HG03159 (cell line): ENCODE measurements around the gene CAPN7.

Experiments
- ATAC-seq: cut with Tn5 transposase; IDR thresholded peaks from one replicate; pipeline ENCODE4 v1.9.1; 2021; ENCODE audit warnings: mild to moderate bottlenecking, moderate library complexity; ENCODE audit not compliant: unreplicated experiment

The CAPN7 gene

DNA sequence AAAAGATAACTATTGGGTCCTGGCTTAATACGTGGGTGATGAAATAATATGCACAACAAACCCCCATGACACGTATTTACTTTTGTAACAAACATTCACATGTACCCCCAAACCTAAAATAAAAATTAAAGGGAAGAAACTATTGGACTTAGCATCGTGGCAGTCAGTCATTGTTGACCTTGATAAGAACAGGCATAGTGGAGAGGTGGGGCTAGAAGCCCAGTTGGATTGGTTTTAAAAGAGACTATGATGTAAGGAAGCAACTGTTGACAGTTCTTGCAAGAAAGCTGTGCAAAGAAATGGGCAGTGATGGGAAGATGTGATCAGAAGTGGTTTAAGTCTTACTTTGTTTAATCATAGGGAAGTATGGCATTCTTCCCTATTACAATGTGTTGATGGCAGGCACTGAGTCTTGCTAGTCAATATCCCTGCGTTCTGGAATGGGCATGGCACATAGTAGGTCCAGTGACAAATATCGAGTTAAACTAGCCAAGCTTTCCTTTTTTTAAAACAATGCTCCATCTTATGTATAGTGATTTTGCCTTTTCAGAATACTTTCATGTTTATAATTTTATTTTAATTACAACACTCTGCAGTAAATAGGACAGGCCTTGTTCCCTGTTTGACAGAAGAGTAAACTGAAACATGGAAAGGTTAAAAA, 37.9 kb downstream of the CAPN7 start:
- no peak for ATAC-seq

DNA sequence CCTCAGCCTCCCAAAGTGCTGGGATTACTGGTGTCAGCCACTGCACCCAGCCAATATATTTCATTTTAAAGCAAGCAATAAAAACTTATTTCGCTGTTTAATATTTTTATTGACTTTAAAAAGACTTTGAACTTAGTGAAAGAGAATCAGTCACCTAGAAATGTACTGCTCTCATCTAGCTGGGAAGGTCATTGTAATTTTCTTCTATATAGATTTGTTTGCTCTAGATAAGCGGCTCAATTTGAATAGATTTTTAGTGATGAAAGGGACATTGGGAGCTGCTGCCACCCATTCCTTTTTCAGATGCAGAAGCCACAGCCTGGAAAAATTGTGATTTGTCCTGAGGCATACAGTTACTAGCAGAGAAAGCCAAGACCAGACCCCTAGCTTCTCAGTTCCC, 40.1 kb downstream of the CAPN7 start:
- no peak for ATAC-seq

DNA sequence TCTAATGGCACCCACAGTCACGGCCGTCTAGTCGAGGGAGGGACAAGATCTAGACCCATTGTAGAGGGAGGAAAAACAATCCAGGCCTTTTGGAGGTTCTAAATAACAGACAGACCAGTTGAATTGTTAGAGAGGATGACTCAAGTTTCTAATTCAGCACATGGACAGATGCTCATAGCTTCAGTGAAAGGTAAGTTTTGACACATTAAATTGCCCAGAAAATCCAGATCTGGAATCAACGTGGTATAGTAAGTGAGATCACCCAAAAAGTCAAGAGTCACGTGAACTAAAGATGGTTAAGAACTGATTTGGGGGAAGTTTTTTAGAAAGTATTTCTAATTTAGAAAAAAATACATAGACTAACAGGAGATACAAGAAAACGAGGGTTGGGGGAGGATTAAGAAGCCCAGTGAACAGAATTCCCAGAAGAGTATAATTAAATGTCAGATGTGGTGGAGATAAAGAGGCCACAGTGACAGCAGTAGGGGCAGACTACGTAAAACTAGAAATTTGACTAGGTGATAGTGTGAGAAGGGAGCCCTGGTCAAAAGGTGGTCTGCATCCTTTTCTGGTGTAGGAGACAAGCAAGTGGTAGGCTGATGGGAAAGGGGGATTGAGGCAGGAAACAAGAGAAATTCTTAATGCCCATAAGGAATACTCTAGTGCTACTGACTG, 47.1 kb downstream of the CAPN7 start:
- ATAC-seq: no peak

DNA sequence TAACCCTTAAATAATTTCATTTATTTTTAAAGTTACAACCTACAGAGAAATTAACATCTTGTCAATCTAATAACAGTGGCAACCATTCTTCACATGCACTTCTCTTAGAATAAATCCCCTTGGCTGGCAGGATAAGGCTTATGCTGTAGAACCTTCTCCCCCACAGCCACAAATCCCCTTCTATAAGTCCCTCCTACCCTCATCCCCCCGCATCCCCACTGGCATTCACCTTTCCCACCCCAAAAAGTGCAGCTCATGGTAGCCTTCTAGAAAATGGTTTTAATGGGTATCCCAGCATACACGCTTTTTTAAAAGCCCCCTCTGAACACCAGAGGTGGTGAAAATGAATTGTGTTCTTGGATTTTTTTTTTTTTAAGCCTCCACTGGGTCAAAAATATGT, 49.2 kb downstream of the CAPN7 start:
- ATAC-seq: no peak

DNA sequence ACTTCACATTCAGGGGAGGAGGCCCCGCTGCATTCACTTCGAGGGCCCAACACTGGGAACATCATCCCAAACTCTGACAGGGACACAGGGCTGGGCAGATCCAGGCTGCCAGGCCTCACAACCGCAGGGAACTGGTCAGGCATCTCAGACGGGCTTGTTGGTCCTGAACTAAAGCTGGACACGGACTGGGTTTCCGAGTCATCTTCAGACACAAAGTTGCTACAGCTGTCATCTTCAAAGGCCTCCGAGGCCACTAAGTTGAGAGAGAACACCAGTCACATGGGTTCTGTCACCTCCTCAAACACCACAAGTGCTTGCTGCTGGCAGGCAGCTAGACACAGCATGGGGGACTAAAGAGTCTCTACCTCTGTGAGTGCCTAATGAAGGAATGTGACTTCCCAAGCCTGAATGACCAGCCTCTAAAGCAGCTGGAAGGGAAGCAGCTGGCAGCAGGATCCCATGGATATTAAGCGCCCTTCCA, 50.9 kb downstream of the CAPN7 start:
- ATAC-seq: no peak

DNA sequence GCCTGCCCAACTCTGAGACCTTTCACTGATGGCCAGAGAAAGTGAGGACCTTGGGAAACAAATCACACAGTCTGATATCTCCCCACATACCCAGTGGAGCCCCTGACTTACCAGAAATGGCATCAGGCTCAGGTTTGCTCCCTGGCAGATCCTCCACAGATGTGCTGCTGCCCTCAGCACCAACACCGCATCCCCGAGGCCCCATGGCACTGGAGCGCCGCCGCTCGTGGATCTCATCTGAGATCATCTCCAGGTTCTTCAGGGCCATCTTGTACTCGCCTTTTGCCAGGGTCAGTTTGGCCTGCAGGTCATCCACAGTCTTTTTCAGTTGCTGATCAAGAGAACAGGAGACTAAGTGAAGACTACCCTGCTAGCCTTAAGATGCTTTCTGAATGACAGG, 52.7 kb downstream of the CAPN7 start:
- no peak for ATAC-seq

DNA sequence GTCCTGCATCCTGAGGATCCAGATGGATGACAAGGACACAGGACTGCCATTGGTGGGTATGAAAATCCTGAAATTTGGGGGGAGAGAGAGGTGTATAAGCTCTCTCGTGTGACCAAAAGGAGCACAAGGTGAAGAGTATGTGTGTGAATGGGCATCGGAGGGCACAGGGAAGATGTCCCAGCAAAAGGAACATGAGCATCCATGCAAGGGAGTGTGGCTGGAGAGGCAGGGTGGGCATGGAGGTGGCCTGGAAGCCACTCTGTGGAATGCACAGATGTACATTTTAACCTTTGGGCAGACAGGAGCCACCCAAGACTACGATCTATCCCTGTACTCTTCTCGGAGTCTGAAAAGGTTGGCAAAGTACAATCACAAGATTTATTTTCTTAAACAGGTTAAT, 54.5 kb downstream of the CAPN7 start:
- ATAC-seq: no peak

DNA sequence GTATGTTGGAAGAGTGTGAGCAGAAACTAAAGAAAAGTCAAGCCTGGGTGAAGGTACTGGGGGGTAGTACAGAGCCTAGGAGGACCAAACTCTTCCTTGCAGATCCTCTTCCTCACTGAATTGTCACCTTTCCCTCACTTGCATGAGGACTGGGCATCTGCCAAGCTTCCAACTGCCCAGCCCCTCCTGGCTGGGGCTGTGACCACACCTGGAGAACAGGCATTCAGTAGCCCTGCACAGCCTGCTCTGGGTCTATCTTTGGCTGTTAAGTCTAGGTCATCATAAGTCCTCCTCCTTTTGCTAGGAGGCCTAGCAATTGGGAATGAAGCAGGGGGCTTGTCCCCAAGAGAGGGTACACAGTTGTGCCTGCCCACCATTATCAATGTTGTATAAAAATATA, 55.2 kb downstream of the CAPN7 start:
- no peak for ATAC-seq

DNA sequence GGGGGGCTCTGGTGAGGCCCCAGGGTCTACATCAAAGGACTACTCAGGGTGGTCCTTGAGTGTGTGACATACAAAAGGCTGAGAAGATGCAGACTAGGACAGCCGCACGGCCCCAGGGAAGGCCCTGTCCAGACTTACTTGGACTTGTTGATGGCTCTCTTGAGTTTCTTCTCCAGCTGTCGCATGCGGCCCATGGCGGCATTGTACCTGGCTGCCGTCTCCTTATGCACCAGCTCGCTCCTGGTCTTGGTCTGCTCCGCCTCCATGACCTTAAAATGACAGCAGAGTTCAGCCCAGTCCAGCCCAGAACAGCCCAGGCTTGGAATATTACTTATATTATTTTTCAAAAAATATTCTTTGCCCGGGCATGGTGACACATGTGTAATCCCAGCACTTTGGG, 56.0 kb downstream of the CAPN7 start:
- no peak for ATAC-seq

DNA sequence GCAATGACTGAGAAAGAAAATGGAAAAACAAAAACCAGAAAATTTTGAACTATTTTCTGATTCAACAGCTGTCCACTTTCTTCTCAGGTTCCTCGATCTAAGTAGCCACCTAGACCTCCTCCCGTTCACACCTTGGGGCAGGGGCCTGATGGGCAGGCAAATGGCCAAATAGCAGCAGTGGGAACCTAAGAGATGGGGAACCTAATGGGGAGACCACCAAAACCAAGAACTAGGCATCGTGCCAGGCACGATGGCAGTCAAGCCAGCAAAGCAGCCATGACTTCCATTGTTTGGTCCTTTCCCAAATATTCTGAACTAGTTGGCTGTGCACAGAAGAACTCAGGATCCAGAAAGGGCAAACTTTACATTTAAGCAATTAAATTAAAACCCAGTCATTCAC, 57.1 kb downstream of the CAPN7 start:
- ATAC-seq: no peak

DNA sequence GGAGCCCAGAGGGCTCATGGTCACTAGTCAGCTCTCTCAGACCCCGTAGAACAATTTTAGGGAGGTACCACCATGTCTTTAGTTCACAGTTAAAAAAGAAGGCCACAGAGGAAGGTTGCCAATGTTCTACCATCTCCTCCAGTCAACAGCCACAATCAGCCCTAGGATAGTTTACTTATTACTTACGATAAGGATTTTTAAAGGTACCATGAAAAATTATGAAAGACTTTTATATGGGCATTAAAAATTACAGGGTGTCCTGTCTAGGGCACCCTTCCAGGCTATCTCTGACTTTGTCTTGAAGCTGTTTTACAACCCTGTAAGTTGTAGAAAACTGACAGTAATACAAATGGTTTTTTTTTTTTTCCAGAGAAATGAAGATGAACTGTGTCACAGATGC, 57.9 kb downstream of the CAPN7 start:
- ATAC-seq: no peak

DNA sequence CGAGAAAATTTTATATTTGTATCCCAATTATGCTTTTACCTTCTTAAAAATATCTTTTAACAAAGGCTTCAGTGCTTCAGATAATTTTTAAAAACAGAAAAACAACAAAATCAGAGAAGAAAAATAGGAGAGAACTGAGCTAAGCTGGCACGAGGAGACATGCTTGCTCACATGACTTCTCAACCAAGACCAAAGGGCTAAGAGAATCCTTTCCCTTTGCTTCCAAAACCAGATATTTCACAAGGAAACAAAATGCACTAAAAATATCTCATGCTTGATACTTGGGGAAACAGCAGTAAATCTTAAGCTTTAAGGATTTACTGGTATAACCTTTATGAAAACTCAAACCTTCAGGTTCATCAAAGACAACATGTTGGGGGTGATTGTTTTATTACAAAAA, 58.4 kb downstream of the CAPN7 start:
- no peak for ATAC-seq

DNA sequence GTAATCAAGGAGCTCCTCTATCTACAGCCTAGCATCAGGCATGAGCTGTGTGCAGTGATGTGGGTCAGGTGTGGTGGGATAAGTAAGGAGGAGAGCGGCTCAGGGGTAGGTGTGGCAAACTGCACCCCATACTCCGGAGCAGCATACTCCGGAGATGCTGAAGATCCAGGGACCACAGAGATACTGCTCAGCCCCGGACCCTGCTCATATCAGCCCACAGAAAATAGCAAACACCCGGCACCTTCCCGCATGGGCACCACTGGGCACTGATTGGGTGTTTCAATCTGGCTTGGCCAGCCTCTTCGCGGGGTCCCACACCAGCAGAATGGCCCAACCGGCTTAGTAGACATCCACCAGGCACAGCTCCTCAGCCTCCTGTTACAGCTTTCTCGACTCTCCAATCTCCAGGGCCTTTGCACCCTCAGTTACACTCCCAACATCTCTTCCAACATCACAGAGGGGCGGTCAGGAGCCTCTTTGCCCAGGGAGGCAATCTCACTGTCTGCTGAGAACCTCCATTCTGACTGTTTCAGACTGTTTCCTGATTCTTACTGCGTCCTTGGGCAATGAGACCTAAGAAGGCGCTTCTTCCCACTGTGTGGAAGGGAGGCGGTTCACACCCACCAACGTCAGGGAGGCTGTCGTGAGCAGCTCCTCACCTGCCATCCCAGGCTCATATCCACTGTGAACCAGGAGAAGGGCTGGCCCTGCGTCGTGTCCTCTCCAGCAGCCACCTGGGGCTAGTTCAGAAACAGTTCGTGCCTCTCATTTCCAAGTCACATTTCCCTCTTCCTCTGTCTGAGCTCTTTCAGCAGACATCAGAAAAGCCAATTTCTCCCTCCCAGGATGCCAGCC, 59.8 kb downstream of the CAPN7 start:
- no peak for ATAC-seq

DNA sequence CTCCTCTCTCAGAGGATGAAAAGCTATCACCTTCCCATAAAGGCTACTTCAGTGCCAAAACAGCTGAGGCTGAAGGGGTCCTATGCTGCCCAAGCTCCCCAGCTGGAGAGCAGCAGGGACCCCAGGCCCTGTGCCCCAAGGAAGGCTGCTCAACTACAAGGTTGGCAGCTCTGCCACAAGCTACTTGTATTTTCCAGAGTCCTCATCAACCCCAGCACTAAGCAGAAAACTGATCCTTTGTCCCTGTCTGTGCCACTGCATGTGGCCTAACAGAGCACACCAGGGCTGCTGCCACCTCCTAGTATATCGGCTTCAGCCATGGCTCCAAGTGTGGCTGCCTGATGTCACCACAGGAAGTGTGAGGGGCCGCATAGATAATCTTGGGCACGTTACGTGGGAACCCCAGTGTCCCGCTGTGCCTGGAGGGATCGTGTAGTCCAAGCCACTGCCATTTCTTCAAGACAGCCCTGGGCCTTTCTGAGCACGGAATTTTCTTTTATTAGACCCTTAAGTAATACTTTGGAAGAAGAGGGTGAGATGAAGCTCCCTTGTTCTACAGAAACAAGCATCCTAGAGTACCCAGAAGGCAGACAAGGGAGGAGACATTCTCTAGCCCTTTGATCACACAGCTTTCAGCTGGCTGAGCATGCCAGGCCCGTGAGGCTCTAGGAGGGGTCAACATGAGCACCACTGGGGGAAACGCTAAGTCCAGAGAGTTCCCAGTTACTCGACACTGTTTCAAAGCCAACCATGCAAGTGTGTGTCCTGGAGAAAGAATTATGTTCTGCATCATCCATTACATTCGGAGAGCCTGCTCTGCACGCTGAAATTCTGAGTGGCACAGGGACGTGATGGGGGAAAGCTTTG, 60.7 kb downstream of the CAPN7 start:
- no peak for ATAC-seq

DNA sequence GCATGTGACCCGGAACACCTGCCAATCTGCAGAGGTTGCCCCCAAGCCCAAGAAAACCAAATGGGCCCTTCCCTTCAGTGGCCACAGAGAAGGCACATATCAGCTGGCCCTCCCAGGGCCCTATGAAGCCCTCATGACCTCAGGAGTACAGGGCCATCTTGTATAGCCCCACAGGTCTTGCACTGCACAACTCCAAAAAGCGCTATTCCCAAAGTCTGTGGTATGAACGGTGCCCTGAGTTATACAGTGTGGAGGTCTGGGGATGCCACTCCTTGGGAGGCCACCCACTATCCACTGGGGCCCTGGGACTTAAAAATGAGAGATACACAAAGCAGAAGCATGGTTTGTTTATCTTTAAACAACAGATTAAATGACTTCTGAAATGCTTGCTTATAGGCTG, 61.5 kb downstream of the CAPN7 start:
- no peak for ATAC-seq

DNA sequence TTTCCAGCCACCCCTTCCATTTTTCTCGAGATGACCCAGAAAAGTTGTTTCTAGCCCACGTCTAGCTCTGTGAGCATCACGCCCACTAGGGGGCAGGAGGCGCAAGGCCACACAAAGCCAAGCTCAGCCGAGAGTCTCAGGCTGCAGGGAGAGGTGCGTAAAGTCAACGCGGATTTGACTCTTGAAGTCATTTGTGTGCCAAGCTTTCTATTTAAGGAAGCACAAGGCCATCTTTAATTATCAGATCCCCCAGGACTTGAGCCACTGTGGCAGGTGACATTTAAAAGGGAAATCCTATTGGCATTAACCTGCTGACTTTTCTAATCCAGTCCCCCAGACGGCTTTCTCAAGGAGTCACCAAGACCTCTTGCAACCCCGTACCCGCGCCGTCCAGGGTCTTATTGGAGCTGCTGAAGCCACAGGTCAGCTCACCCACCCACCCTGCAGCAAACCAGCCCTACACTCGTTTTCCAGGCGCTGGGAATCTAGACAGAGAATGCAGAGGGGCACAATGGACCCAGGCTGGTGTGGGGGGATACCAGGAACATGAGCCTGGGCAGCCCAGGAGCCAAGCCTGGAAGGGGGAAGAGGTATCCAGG, 62.1 kb downstream of the CAPN7 start:
- ATAC-seq: no peak

DNA sequence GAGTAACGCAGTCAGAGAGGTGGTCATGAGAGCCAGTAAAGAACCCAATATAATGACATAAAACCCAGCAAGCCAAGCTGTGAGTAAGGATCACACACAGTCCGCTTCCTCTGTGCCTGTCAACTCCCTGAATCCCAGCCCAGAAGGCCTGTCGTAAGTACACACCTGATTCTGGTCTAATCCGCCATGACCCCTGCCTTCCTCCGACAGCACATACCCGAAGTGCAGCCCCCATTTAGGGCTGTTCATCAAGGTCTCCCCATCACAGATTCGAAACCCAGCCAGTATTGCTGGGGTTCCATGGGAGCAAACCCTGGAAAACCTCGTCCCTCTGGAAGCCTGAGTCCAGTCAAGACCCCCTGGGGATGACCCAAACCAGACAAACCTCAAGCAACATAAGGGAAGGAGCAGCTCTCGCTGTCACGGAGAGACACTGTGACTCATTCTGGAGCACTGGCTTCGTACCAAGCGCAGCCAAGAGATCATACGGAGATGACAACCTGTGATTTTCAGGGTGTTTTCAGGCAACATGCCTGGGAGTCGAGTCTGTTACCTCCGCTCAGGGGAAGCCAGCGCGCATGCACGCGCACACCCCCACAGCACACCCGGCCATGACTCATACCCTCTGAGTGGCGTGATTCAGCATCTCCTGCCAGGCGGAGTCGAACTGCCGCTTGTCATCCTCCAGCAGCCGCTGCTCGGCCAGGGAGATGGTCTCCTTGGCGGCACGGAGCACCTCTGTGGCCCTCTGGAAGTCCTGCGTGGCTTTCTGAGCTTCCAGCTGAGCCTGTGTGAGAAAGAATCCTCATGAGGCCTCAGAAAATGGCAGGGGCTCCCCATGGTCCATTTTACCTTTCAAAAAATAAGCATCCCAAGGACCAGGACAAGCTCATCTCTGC, 63.3 kb downstream of the CAPN7 start:
- ATAC-seq: no peak

DNA sequence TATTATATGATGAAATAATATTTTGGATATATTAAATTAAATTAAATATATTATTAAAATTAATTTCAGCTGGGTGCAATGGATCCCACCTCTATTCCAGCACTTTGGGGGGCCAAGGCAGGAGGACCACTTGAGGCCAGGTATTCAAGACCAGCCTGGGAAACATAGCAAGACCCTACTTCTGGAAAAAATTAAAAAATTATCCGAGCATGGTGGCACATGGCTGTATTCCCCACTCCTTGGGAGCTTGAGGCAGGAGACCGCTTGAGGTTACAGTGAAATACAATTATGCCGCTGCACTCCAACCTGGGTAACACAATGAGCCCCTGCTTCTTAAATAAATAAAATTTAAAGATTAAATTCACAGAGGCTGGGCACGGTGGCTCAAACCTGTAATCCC, 65.0 kb downstream of the CAPN7 start:
- no peak for ATAC-seq

DNA sequence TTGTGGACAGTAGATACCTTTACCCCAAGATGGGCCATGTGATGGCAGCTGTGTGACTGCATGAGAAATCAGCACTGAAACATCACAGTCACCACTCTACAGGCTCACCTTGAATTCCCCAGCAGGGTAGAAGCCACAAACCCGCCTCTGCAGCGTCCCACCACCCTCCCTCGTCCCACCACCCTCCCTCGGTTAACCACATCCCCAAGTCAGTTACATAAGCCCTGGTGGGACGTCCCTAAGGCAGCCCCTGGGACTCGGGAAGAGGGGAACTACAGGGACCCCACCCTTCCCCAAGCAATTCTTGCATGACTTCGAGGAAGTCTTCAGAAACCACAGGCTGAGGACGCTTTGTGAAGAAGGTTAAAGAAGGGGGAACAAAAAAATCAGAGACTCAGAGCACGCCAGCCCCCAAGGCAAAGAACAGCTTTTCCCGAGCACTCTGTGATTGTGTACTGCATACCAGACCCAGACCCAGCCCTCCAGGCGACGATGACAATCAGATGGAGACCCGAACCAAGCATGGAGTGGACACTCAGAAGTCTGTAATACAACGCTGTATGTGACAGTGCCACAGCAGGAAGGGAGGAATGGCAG, 65.8 kb downstream of the CAPN7 start:
- ATAC-seq: peak; percentile 61
